Cardiac septum (tissue), 1 donor: ENCODE results near the gene SMYD1. TPM values are rescaled to one million over a fixed set of nuclear protein-coding genes. Genes with fewer than 3 reads are reported as not detected.

ENCODE experiments used
- DNase-seq: peaks from one replicate; pipeline ENCODE4 v3.0.0-alpha.2; 2020; ENCODE audit warnings: low spot score
- intact Hi-C: fragments of 100-400 bp; cut with DNase I; formaldehyde crosslinking; loops from one replicate; pipeline ENCODE4 v1.14.0; 2022
- total RNA-seq: library from RNA; stranded (reverse); fragmentation: NEBNext Ultra II Directional; extraction: Animal tissue kit (Norgen Biotek cat#: 25700); gene quantifications from one replicate; pipeline ENCODE4 v1.2.1, GENCODE V29; 2021
- donor health status: DM: no; HTN: no; CAD: no.

The SMYD1 gene
- total RNA-seq, 1 donor from 2014 or later: 295 TPM

DNA sequence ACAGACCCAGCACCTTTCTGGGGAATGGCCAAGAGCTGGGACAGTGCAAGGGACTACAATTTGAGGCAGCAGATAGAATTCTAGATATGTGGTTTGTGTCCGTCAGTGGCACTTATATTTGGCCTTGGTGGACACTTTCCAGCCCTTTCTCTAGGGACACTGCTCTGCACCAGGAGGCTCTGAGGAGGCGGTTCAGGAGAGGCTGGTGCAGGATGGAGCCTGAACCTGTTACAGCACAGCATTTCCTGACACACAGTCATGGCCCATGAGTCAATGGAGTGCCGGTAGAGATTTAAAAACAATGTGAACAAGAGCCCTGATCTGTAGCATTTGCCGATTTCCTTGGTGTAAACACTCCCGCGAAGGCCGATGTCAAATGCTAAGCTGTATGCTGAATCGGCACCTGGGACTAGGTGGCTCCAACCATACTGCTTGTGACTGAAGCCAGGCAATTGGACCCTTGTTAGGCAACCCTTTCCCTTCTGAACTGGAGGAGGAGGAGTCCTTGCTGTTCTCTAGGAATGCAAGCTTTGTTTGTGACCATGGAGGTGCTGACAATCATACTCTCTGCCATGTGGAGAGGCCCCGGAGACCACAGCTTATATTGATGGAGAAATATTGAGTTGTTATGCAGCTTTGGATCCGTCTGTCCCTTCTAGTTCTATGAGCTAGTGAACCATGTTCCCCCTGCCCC, 48.3 kb downstream of the SMYD1 start:
- no peak for DNase-seq
- intact Hi-C loops: no loop called here

DNA sequence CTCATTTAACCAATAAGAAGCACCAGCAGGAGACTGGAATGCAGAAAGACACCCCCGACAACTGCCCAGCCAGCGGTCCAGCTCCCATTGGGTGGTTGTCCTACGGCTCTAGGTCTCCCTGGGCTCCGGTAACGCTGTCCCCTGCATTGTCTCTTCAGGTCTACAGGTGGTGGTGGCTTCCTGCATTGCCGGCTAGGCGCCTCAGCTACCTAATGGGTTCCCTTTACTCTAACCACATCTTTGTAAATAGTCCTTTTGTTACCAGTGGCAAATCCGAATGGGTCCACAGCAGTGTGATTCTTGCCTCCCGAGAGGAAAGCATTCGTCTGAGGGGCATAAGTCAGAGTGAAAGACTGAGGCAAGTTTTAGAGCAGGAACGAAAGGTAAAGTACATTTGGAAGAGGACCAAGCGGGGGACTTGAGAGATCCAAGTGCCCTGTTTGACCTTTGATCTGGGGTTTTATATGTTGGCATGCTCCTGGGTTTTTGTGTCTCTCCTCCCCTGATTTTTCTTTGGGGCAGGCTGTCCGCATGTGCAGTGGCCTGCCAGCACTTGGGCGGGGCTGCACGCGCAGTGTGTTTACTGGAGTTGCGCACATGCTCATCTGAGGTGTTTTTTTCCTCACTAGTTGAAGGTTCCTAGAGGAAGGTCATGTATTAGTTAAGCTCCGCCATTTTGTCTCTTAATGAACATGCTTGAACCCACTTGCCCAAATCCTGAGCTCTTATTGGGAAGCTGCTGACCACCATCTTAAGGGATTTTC, 49.2 kb downstream of the SMYD1 start:
- no peak for DNase-seq
- intact Hi-C loops: no loop called here

DNA sequence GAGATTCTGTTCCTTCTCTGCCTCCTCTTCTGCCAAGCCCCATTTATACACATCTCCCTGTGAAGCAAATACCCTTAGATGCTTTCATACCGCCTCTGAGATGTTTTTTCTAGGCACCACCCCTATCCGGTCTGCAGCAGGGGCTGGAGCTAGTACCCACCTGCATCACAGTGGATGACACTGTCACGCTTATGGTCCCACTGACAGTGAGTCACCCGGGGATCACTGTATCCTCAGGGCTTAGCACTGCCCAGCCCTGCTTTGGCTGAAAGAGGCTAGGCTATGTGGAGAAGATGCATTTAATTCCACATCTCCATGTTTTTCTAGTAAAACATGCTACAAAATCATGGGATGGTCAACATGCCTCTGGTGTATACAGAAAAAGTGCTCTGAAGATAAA, 50.3 kb downstream of the SMYD1 start:
- intact Hi-C loops: no loop called here
- DNase-seq: no peak

DNA sequence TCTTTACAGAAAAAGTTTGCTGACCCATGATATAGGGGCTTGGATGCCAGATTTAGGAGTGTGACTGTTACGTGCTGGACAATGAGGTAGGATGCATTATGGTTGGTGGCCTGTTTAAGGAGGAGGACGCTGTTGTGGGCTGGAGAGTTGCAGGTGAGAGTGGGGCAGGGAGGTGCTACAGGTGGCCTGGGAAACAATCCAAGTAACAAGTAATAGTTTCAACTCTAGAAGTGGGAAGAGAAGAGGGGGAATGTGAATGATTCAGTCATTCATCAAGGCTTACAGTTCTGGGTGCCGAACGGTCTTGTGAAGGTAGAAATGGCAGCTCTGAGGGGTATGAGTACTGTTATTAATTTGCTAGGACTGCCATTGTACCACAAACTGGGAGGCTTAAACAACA, 54.1 kb downstream of the SMYD1 start:
- intact Hi-C loops: no loop called here
- no peak for DNase-seq

DNA sequence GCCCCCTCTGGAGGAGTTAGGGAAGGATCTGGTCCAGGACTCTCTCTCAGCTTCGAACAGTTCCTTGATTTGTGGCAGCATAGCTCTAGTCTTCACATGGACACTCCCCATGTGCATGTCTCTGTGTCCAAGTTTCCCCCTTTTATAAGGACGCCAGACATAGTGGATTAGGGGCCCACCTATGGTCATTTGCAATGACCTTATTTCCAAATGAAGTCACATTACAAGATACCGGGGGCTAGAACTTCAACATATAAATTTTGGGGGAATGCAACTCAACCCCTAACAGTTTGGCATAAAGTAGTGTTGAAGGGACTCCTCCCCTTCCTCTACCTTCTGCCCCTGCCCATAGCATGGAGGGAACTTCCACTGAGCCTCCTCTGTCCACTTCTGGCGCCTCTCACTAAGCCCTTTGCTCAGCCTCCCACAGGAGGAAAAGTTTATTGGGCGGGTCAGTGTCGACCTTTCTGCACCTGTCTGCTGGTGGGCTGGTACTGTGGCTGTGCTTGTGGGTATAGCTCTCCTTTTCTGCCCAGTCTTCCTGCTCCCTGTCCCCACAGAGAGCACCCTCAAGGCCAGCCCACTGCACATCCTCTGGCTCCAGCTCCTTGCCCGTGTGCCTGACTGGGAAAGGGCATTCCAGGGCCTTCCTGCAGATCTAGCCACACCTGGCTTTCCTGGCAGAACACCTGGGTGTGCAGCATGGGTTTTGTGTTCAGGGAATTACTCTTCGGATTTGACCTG, 54.7 kb downstream of the SMYD1 start:
- intact Hi-C loops: no loop called here
- no peak for DNase-seq

DNA sequence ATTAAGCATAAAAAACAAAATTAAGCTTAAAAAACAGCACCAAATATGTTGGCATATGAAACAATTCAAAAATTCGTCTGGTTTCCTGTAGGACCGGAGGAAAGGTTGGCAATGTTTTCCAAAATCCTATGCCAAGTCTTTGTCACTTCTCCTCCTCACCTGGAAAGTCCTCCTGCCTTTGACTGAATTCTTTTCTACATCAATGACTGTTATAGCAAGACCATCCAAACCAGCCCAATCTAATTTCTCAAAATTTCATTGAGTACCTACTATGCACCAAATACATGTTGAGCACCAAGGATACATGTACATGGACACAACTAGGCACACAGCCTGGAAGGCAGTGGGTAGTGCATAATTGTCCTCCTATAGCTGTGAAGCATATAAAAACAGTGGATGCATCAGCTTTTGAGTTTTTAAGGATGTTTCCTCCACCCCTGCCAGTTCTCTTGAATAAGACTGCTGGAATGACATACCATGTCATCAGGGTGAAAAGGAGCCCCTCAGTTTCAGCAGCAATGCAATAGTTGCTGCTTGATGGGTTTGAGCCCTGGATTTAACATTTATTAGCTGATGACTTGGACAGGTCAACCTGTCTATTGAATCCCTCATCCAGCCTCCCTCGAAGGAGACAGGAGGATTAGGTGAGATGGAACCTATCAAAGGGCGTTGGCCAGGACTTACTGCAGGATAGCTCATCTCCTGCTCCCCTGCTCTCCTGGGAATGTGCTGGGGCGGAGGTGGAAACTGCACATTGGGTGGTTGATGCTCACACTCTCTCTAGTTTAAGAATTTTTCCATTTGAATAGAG, 55.7 kb downstream of the SMYD1 start:
- DNase-seq: no peak
- intact Hi-C loops: no loop called here

DNA sequence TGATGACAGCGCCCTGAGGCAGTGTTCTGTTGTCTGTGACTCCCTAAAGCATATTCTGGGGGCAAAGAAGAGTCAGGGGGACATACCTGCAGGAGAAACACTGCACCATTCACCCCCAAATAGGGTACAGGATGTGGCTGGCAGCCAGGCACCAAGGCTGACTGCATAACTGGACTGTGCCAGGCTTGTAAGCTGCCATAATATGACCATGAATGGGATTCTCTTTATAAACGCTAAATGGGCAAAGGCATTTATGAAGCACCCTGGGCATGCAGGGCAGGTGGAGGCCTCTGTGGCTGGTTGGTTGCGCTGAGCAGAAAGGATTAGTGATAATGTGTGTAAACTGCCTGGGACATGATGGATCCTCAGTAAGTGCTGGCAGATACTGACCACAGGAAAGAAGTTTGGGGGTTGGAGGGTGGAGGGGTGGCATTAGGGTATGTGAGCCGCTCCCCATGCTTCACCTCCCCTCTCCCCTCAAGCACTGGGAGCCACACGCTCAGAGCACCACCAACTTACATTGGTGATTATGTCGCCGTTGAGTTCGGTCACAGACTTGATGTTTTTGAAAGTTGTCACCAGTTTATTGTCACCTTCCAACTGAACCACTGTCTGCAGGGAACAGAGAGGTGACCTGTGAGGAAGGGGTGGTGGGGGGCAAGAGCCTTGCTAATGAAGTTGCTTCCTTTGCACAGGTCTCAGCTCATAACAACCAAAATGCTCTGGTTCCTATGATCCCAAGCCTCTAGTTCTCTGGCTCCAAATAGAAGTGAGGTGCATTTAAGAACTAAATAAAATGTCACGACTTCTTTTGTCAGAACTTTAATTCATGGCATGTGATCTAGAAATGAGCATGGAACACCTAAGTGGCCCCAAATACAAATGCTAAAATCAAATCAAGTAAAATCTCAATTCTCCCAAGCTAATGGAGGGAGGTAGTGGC, 56.6 kb downstream of the SMYD1 start:
- DNase-seq: no peak
- intact Hi-C loops: no loop called here

DNA sequence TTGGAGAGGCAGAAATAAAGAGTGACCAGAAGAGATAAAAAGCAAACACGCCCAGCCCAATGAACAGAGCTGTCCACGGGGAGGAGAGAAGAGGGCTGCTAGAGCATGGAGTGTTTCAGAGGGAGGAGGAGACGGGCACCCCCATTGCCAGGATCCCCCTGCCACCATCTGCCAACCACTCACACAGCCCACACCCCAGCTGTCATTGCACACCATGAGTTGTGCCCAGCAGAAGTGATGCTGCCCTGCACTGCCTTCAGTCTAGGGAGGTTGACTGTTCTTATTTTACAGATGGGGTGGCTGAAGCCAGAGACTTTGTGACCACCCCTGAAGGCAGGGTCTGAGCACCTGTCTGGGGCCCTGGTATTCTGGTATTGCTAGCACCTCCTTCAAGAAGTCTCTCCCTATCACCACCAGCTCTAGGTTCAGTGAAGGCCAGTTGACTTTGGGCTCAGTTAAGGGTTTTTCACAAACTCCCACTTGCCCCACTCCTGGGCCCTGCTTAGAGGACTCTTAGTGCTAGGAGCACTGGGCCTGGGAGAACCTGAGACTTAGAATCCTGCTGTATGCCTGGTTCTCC, 57.8 kb downstream of the SMYD1 start:
- intact Hi-C loops: no loop called here
- no peak for DNase-seq

DNA sequence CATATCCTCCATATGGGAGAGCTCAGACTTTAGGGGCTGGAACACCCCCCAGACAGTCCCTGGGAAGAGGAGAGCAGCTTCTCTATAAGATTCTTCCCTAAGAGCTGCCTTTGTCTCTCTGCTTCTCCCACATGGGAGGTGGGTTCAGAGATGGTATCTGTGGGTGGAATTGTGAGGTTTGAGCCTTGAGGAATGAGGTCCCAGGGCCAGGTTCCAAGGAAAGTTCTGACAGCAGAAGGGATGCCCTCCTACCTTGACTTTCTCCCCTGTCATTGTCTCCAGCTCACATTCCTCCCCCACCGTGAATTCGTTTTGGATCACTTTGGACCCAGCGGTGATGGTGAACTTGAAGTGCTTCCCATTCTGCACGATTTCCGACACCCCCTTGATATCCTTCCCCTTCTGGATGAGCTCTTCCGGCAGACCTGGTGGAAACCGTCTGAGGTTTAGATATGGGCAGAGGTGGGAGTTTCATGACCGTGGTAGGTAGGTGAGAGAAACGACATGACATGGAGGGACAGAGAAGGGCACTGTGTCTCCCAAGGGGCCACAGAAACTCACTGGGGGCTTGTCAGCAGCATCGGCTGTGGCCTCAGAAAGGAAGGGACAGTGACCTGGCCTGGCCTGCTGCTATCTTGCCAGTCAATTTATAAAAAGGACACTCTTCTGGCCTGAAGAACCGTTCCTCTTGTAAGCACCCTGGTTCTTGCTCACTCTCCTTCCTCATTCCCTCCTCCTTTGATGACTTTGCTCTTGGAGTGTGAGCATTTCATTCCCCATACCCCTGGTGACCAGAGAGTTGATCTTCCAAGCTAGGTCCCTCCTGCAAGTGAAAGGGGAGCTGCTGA, 58.5 kb downstream of the SMYD1 start:
- intact Hi-C loops: no loop called here
- DNase-seq: no peak

DNA sequence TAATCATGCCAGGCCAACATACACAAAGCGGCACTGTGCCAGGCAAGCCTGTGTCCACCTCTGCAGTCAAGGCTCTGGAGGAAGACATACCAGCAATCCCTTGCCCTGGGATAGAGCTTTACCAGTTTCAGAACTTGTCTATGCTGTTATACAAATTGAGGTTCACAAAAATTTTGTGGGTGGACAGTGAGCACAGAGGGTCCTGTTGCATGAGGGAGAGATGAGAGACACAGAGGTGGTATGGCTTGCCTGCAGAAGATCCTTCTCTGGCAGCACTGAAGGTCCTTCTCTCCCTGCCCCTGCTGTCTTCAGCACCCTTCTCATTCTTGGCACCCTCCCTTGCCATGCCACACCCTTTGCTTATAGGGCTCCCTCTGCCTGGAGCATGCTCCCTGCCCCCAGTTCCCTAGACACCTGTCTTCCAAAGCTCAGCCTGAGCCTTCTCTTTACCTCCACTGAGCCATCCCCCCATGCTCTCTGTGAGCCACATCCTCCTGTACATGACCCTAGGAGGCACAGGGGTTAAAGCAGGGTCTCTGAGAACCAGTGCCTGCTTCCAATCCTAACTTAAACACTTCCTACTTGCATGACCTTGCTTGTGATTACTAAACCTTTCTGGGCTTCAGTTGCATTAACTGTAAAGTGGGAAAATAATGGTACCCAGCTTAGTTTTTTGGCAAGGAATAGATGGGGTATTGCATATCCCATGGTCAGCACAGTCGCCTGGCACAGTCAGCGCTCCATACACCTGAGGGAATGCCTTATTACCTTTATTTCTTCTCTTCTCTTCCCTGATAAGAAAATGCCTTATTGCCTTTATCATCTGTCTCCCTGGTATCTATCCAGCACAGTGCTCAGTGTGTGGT, 59.4 kb downstream of the SMYD1 start:
- intact Hi-C loops: no loop called here
- DNase-seq: no peak

DNA sequence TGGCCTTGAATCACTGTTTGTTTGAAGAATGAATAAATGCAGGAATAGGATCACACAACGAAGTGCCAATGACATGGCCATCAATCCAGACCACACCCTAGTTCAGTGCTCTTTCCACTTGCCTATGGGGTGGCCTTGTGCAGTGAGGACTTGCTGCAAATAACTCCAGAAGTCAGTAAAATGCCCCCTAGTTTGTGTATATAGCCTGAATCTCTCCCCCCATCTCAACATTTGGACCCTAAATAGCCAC, 59.9 kb downstream of the SMYD1 start:
- DNase-seq: no peak
- intact Hi-C loops: no loop called here

DNA sequence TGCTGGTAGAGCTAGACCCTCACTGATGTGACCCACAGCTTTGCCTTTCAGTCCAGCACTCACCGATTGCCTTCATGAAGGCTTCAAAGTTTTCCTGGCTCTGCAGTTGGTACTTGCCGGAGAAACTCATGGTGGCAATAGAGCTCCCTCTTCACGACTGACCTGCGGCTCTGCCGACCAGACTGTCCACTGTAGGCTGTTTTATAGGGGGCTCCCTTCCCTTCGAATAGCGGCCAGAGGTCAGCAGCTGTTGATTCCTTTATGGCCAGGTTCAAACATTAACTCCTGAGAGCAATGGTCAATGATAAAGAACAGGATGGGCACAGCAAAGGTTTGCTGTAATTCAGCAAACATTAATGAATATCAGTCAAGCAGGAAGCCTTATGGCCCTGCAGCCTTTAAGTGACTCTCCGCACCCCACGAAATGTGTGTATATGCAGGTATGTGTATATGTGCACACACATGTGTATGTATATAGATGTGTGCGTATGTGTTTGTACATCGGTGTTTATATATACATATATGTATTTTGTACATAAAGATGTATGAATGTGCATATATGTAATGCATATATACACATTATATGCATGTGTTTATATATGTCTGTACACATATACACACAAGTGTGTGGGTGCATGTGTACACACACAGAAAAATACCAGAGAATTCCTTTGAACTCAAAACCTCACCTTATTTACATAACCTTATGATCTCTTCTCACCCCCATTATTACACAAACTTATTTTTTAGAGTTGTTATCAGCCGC, 60.4 kb downstream of the SMYD1 start, which contains the start of gene FABP1:
Gene FABP1, minus strand, starts transcription at position 175 of the 766 bp plus-strand sequence. Its CDS starts 45 bp downstream, at position 130.
- intact Hi-C loops: no loop called here
- DNase-seq: no peak

DNA sequence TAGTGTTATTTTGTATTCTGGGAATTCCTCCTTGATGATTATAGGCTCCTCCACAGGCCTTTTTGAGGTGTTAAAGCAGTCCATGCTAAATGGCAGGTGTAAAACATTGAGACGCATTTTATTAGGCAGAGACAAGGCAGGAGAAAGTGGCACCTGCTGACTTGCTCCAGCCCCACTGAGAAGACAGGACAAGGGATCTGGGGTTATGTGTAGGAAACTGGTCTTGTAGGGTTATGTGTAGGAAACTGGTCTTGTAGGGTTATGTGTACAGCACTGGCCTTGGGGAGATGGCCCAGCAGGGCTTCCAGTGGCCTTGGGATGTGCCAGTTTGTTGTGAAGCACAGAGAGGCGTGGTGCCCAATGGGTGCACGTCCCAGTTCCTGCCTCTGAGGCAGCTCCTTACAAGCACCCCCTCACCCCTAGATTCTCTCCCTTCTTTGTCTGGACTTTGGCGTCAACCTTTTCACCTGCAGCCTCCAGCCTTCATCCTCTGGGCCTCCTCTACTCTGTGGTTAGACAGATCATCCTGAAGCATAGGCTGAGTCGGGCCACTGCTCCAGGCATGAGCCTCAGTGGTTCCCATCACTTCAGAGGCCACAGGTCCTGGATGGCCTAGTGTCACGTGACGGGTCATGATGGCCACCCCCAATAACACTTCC, 61.2 kb downstream of the SMYD1 start:
- intact Hi-C loops: no loop called here

DNA sequence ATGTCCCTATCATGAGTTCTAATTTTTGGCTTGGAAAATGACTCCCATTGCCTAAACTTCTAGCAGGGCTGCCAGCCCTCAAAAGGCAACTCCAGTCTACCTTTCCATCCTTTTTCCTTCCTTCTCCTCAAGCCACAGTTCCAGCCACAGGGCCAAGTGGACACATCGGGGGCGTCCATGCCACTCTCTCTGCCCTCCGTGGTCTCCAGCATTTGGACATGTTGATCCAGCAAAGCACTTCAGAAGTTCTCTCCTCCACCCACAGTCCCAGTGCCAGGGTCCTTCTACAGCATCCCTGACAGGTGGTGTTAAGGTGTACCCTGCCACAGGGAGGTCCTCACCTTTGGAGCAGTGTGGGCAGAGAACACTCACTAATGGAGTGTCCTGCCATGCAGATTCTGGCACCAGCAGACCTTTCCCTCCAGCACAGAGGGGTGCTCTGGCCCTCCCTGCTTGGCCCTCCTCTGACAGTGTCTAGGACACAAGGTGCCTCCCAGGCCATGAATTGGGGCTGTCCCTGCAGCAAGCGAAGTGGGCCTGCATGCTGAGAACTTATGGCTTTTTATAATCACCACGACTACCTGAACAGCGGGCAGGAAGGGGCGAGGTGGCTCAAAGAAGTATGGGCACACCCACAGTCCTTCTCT, 61.8 kb downstream of the SMYD1 start:
- no peak for DNase-seq
- intact Hi-C loops: no loop called here

More for the DNA sequence above, 61.2 kb downstream of the SMYD1 start:
- DNase-seq: no peak
